OCI-LY1 (cell line): ENCODE data around the gene STK32B.

Source experiments
- H2AFZ ChIP-seq: fragments of 200-600 bp; sonication (generic), shearing (Covaris generic); 2 replicates; pipeline ENCODE4 v1.6.0; 2014; ENCODE audit warnings: antibody characterized with exemption, mild to moderate bottlenecking, low read length
- H3F3A ChIP-seq: fragments of 200-600 bp; sonication (generic), shearing (Covaris generic); 2 replicates; pipeline ENCODE4 v1.6.0; 2014; ENCODE audit warnings: mild to moderate bottlenecking, antibody characterized with exemption, low read length, moderate library complexity; ENCODE audit not compliant: insufficient read depth
- H3K27ac ChIP-seq: fragments of 200-600 bp; sonication (generic); 2 replicates; pipeline ENCODE4 v1.5.1; 2014; ENCODE audit warnings: low read length, mixed run types, mild to moderate bottlenecking, low read depth; ENCODE audit not compliant: poor library complexity, severe bottlenecking
- H3K27me3 ChIP-seq: fragments of 200-600 bp; sonication (generic); 2 replicates; pipeline ENCODE4 v1.6.0; 2014; ENCODE audit warnings: antibody characterized with exemption, mild to moderate bottlenecking, low read length, moderate library complexity; ENCODE audit not compliant: insufficient read depth
- H3K36me3 ChIP-seq: fragments of 200-600 bp; sonication (generic); 2 replicates; pipeline ENCODE4 v1.6.1; 2014; ENCODE audit warnings: mild to moderate bottlenecking, antibody characterized with exemption, low read length, moderate library complexity, mixed read lengths; ENCODE audit not compliant: insufficient read depth
- H3K4me1 ChIP-seq: fragments of 200-600 bp; sonication (generic); 2 replicates; pipeline ENCODE4 v1.5.1; 2014; ENCODE audit warnings: mild to moderate bottlenecking, low read length, moderate library complexity; ENCODE audit not compliant: insufficient read depth, severe bottlenecking
- H3K4me2 ChIP-seq: fragments of 200-600 bp; sonication (generic), shearing (Covaris generic); 2 replicates; pipeline ENCODE4 v1.6.1; 2014; ENCODE audit warnings: low read length
- H3K4me3 ChIP-seq: fragments of 200-600 bp; sonication (generic); 2 replicates; pipeline ENCODE4 v1.5.1; 2014; ENCODE audit warnings: low read length, low read depth, mild to moderate bottlenecking, mixed read lengths; ENCODE audit not compliant: poor library complexity, severe bottlenecking
- H3K79me2 ChIP-seq: fragments of 200-600 bp; shearing (Covaris generic); 2 replicates; pipeline ENCODE4 v1.6.1; 2016; ENCODE audit warnings: mixed run types, low read length, mixed read lengths; ENCODE audit not compliant: insufficient read depth
- H3K9ac ChIP-seq: fragments of 200-600 bp; sonication (generic), shearing (Covaris generic); 2 replicates; pipeline ENCODE4 v1.6.1; 2014; ENCODE audit warnings: mild to moderate bottlenecking, low read length, mixed read lengths
- H3K9me2 ChIP-seq: fragments of 200-600 bp; sonication (generic), shearing (Covaris generic); 2 replicates; pipeline ENCODE4 v1.6.1; 2014; ENCODE audit warnings: low read depth, mild to moderate bottlenecking, low read length, mixed read lengths
- H3K9me3 ChIP-seq: fragments of 200-600 bp; shearing (Covaris generic); 2 replicates; pipeline ENCODE4 v1.6.1; 2014; ENCODE audit warnings: low read length, mixed read lengths
- H4K20me1 ChIP-seq: fragments of 200-600 bp; sonication (generic), shearing (Covaris generic); 2 replicates; pipeline ENCODE4 v1.6.0; 2016; ENCODE audit warnings: mild to moderate bottlenecking, low read length; ENCODE audit not compliant: insufficient read depth
- CTCF ChIP-seq: fragments of 200-600 bp; sonication (generic), shearing (Covaris generic); IDR thresholded peaks from 2 replicates; pipeline ENCODE4 v1.5.1; 2017; ENCODE audit warnings: mild to moderate bottlenecking, antibody characterized with exemption, low read length, moderate library complexity, mixed read lengths
- EZH2 ChIP-seq: fragments of 200-600 bp; sonication (generic), shearing (Covaris generic); IDR thresholded peaks from 2 replicates; pipeline ENCODE4 v1.8.0; 2017; ENCODE audit warnings: borderline replicate concordance, mixed run types, mild to moderate bottlenecking, antibody characterized with exemption, low read length, moderate library complexity, mixed read lengths

Gene STK32B

GRCh38 chr4:5021546-5021945 is 29.7 kb upstream of the STK32B start:
- no peak overlapping the region for H3K9ac ChIP-seq
- H3K4me3 ChIP-seq = no peak overlapping the region
- H3K9me3 ChIP-seq = no peaks in the 10 kb centered on the region
- no peaks in the 10 kb centered on the region for H3K36me3 ChIP-seq
- TF ChIP-seq EZH2 = no peak
- no peak for TF ChIP-seq CTCF
- no peak overlapping the region for H3K4me2 ChIP-seq
- H3K27me3 ChIP-seq = no peaks in the 10 kb centered on the region; the same call in 1 of the 2 replicates
- no peaks in the 10 kb centered on the region for H3K79me2 ChIP-seq
- H3K4me1 ChIP-seq = no peaks in the 10 kb centered on the region
- H3F3A ChIP-seq = no peaks in the 10 kb centered on the region
- H4K20me1 ChIP-seq = no peaks in the 10 kb centered on the region
- H2AFZ ChIP-seq = no peak overlapping the region
- H3K27ac ChIP-seq = no peak overlapping the region
- H3K9me2 ChIP-seq = no peaks in the 10 kb centered on the region

DNA sequence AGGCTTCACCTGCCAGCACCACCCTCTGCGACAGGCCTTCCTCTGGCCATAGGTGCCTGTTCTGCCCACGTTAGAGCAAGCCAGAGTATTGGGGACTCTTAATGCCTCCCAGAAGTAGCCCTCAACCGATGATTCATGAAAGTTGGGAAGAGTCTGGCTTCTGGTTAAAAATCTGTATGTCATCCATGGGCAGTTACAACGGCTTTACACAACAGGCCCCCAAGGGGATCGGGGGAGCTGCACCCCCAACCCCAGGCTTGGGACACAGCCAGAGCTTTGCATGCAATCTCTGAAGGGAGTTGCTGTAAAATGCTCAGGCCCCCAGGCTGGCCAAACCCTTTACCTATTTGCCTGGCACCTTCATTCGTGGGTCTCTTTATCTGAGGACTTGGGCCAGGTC is 26.6 kb upstream of the STK32B start:
- Histone ChIP-seq H3K4me3 (no peak overlapping the region), H2AFZ (no peak overlapping the region), H3K9me3 (no peaks in the 10 kb centered on the region), H4K20me1 (no peaks in the 10 kb centered on the region), H3K4me1 (no peaks in the 10 kb centered on the region), H3K27me3 (no peaks in the 10 kb centered on the region; the same call in 1 of the 2 replicates), H3K9ac (no peak overlapping the region), H3K79me2 (no peaks in the 10 kb centered on the region), H3K9me2 (no peaks in the 10 kb centered on the region), H3K27ac (no peak overlapping the region), H3K36me3 (no peaks in the 10 kb centered on the region), H3K4me2 (no peak overlapping the region), H3F3A (no peaks in the 10 kb centered on the region)
- no peak for TF ChIP-seq CTCF
- TF ChIP-seq EZH2 = no peak

GRCh38 chr4:5026371-5026770 is 24.9 kb upstream of the STK32B start:
- Histone ChIP-seq H3K27ac (no peak overlapping the region), H4K20me1 (no peaks in the 10 kb centered on the region)
- TF ChIP-seq EZH2 (no peak), CTCF (no peak)

More at GRCh38 chr4:5026371-5026770, 24.9 kb upstream of the STK32B start:
- H3K9me3 ChIP-seq = no peaks in the 10 kb centered on the region
- H3K36me3 ChIP-seq = no peaks in the 10 kb centered on the region
- H3K9ac ChIP-seq = no peak overlapping the region
- H3K79me2 ChIP-seq = no peaks in the 10 kb centered on the region
- no peaks in the 10 kb centered on the region for H3K4me1 ChIP-seq
- H3F3A ChIP-seq = no peaks in the 10 kb centered on the region
- no peaks in the 10 kb centered on the region; the same call in 1 of the 2 replicates for H3K27me3 ChIP-seq
- H2AFZ ChIP-seq = no peak overlapping the region
- no peak overlapping the region for H3K4me3 ChIP-seq
- no peak overlapping the region for H3K4me2 ChIP-seq
- H3K9me2 ChIP-seq = no peaks in the 10 kb centered on the region
